Activated CD8-positive, alpha-beta T cell treated with anti-CD3 and anti-CD28 coated beads, Interleukin-2, amount 10 ng/mL, durations not matched to agents 7 days and 5 days (primary cell): ENCODE data around the gene AQP3. TPM values are rescaled to one million over a fixed set of nuclear protein-coding genes. Genes with fewer than 3 reads are reported as not detected.
"Not testable (repeated sequence)": the region's sequence is repeated elsewhere in the genome, so short reads cannot be mapped to it uniquely, and the experiment has no call there.

Experiments used
- ATAC-seq: fragments of 150-1000 bp; cut with Tn5 transposase; one replicate; pipeline ENCODE4 v1.10.0; 2021; ENCODE audit warnings: moderate library complexity
- CTCF ChIA-PET: fragments of 350-600 bp; sonication (Branson Sonifier 250); formaldehyde crosslinking; loops from one replicate; lab custom pipeline; 2021; ENCODE audit warnings: antibody characterized with exemption; lab: Charles Lee
- POLR2A ChIA-PET: fragments of 350-600 bp; sonication (Branson Sonifier 250); formaldehyde crosslinking; loops from one replicate; lab custom pipeline; 2021; ENCODE audit warnings: antibody characterized with exemption; lab: Charles Lee
- DNase-seq: peaks from one replicate; pipeline ENCODE4 v3.0.0-alpha.2; 2020
- H3K27ac Mint-ChIP-seq: one replicate; pipeline ENCODE4 v1.8.0; 2021; ENCODE audit warnings: mild to moderate bottlenecking, mixed read lengths
- H3K27me3 Mint-ChIP-seq: one replicate; pipeline ENCODE4 v1.8.0; 2021; ENCODE audit warnings: low read depth, mixed read lengths
- H3K36me3 Mint-ChIP-seq: one replicate; pipeline ENCODE4 v1.8.0; 2021; ENCODE audit warnings: low read depth, mixed read lengths
- H3K4me1 Mint-ChIP-seq: one replicate; pipeline ENCODE4 v1.8.0; 2021; ENCODE audit warnings: low read depth, mixed read lengths
- H3K4me3 Mint-ChIP-seq: one replicate; pipeline ENCODE4 v1.8.0; 2021; ENCODE audit warnings: mild to moderate bottlenecking, mixed read lengths
- H3K9me3 Mint-ChIP-seq: one replicate; pipeline ENCODE4 v1.8.0; 2022; ENCODE audit warnings: mixed read lengths; ENCODE audit not compliant: insufficient read depth
- total RNA-seq, 2 experiments: library from RNA; stranded (reverse); gene quantifications; one replicate each; pipeline ENCODE4 v1.2.3, GENCODE V29; 2021

Gene AQP3
- total RNA-seq, 2 experiments from 2014 or later: 29.9 to 31.4 TPM

DNA sequence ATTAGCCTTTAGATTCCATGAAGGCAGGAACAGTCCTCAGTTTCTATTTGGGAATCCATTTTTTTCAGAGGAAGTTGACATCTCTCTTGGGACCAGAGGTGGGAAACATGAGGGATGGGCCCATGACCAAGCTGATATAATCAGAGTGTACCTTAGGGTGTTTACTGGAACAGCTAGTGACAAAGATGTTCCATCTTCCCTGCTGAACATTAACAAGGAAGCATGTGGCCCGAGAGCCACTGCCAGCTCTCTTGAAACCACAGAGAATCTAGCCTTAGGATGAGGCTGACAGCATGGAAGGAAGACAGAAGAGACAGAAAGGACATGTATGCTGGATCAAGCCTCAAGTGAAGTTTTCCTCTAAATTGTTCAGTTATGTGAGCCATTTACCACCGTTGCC is 16.0 kb downstream of the AQP3 start:
- POLR2A ChIA-PET: interaction anchor here (1.3 kb wide), 1 partner anchor 16 kb away, joined by 3 read pairs; the partner anchor contains the start of gene AQP3
- ATAC-seq: no peak
- H3K27me3 Mint-ChIP-seq: peaks cover 2% of the 10 kb centered on the region

DNA sequence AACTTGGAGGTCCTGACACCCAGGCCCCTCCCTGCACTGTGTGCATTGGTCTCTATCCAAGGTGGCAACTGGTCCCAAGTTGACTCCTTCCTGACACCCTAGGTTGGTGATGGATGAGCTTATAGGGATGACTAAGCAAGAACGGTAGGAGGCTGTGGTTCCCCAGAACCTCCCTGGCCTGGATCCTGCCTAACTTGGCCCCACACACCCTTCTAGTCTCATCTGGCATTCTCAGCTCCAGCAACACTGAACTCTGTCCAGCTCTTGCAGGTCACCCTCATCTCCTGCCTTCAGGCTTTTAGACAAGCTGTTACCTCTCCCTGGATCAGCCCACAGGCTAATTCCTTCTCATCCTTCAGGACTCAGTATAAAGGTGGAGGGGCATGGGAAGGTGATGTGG is 16.5 kb downstream of the AQP3 start:
- peaks cover 2% of the 10 kb centered on the region for H3K27me3 Mint-ChIP-seq
- H3K9me3 Mint-ChIP-seq: no peaks in the 10 kb centered on the region
- H3K4me1 Mint-ChIP-seq: peaks cover 3% of the 10 kb centered on the region
- CTCF ChIA-PET: interaction anchor here (1.0 to 6.0 kb wide), 4 partner anchors 16 to 56 kb away, joined by 3 to 29 read pairs (median 6); no protein-coding TSS in a partner anchor
- DNase-seq (no peak), ATAC-seq (no peak)
- H3K4me3 Mint-ChIP-seq: no peak overlapping the region
- H3K27ac Mint-ChIP-seq: no peak overlapping the region
- no peaks in the 10 kb centered on the region for H3K36me3 Mint-ChIP-seq
- POLR2A ChIA-PET: interaction anchor here (1.3 kb wide), 2 partner anchors 15 to 17 kb away, joined by 3 to 5 read pairs; partner anchors contain the start of gene AQP3

More for the DNA sequence above, 16.0 kb downstream of the AQP3 start:
- H3K9me3 Mint-ChIP-seq: no peaks in the 10 kb centered on the region
- H3K4me3 Mint-ChIP-seq: no peak overlapping the region
- peaks cover 3% of the 10 kb centered on the region for H3K4me1 Mint-ChIP-seq
- no peaks in the 10 kb centered on the region for H3K36me3 Mint-ChIP-seq
- DNase-seq: no peak
- CTCF ChIA-PET: interaction anchor here (2.0 to 6.0 kb wide), 2 partner anchors 16 to 22 kb away, joined by 8 to 29 read pairs; no protein-coding TSS in a partner anchor
- H3K27ac Mint-ChIP-seq: no peak overlapping the region

DNA sequence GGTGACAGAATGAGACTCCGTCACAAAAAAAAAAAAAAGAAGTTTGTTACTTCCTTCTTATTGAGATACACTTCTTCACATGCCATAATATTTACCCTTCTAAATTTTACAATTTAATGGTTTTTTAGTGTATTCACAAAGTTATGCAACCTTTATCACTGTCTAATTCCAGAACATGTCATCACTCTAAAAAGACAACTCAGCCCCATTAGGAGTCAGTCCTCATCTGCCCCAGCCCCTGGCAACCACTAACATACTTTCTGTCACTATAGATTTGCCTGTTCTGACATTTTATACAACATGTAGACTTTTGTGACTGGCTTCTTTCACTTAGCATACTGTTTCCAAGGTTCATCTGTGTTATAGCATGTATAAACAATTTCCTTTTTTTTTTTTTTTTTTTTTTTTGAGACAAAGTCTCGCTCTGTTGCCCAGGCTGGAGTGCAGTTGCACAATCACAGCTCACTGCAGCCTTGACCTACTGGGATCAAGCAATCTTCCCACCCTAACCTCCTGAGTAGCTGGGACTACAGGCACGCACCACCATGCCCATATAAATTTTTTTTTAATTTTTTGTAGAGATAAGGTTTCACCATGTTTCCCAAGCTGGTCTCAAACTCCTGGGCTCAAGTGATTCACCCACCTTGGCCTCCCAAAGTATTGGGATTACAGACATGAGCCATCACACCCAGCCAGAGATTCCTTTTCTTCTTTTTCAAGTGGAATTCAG is 18.0 kb downstream of the AQP3 start:
- ATAC-seq (no peak), DNase-seq (no peak)
- no peaks in the 10 kb centered on the region for H3K27me3 Mint-ChIP-seq
- no peak overlapping the region for H3K4me3 Mint-ChIP-seq
- ChIA-PET POLR2A (interaction anchor here (1.3 kb wide), 1 partner anchor 14 kb away, joined by 5 read pairs; no protein-coding TSS in a partner anchor), CTCF (interaction anchor here (2.0 kb wide), 1 partner anchor 24 kb away, joined by 8 read pairs; no protein-coding TSS in a partner anchor)
- H3K27ac Mint-ChIP-seq: no peak overlapping the region
- peaks cover 3% of the 10 kb centered on the region for H3K4me1 Mint-ChIP-seq
- H3K36me3 Mint-ChIP-seq: no peaks in the 10 kb centered on the region
- no peaks in the 10 kb centered on the region for H3K9me3 Mint-ChIP-seq

DNA sequence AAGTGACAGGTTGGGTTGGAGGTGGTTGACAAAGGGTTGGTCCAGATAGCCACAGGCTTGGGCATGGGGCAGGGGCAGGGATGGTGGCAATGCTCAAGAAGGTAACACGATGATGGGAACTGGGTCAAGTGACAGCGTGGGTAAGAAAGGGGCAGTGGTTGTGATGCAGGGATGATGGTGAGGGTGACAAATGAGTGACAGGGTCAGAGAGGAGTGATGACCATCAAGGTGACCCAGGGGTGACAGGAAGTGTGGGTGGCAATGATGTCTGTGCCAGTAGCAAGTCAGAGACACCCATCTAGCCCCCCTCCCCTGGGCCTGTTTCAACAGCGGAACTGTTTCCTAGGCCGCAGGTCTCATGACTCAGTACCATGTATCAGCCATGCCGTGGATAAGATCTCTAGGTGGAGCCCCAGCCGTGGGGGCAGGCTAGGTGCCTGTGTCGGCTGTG is 20.5 kb downstream of the AQP3 start:
- Mint-ChIP-seq H3K9me3 (no peaks in the 10 kb centered on the region), H3K4me1 (peaks cover 3% of the 10 kb centered on the region), H3K27me3 (no peaks in the 10 kb centered on the region), H3K36me3 (no peaks in the 10 kb centered on the region), H3K27ac (peak overlapping the region; percentile 7), H3K4me3 (no peak overlapping the region)
- POLR2A ChIA-PET: no interaction called here
- ATAC-seq (no peak), DNase-seq (no peak)
- CTCF ChIA-PET: no interaction called here

DNA sequence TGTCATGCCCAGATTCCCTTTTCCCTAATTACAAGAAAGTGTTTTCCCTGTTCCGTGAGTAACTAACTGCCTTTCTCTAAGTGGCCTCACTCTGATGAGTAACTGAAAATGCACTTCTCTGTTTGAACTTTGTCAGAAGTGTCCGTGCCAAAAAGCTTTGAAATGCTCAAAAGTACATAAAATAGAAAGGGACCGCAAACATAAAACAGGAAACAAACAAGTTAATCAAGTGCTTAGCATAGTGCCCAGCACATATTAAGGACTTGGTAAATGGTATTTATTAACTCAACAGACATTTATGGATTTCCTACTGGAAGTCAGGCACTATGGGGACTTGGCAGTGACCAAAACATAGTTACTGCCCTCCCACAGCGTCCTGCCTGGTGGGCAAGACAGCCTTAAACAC is 22.3 kb downstream of the AQP3 start:
- Mint-ChIP-seq H3K27ac (no peak overlapping the region), H3K36me3 (no peaks in the 10 kb centered on the region), H3K9me3 (no peaks in the 10 kb centered on the region), H3K4me1 (peaks cover 4% of the 10 kb centered on the region), H3K4me3 (no peak overlapping the region), H3K27me3 (peaks cover 5% of the 10 kb centered on the region)
- POLR2A ChIA-PET: no interaction called here
- CTCF ChIA-PET: interaction anchor here (1.2 kb wide), 1 partner anchor 10 kb away, joined by 3 read pairs; no protein-coding TSS in a partner anchor
- no peak for ATAC-seq
- DNase-seq: no peak

DNA sequence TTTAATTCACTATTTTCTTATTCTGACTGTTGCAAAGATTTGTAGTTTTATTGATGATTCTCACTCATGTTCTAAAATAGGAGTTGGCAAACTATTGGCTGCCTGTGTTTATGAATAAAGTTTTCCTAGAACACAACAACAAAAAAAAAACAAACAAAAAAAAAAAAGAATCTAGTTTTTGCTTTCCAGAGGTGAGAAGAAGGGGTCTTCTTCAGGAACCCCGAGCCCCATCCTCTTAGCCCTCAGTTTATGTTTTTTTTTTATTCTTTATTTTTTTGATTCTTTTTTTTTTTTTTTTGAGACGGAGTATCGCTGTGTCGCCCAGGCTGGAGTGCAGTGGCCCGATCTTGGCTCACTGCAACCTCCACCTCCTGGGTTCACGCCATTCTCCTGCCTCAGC is 22.9 kb downstream of the AQP3 start:
- H3K4me1 Mint-ChIP-seq, H3K27ac Mint-ChIP-seq, POLR2A ChIA-PET, H3K36me3 Mint-ChIP-seq, H3K4me3 Mint-ChIP-seq, DNase-seq, H3K27me3 Mint-ChIP-seq, CTCF ChIA-PET, ATAC-seq, H3K9me3 Mint-ChIP-seq: not testable (repeated sequence)

DNA sequence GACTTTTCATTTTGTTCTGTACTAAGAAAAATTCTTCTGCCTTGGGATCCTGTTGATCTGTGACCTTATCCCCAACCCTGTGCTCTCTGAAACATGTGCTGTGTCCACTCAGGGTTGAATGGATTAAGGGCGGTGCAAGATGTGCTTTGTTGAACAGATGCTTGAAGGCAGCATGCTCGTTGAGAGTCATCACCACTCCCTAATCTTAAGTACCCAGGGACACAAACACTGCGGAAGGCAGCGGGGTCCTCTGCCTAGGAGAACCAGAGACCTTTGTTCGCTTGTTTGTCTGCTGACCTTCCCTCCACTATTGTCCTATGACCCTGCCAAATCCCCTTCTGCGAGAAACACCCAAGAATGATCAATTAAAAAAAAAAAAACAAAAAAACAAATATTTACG is 23.4 kb downstream of the AQP3 start:
- H3K27ac Mint-ChIP-seq, H3K27me3 Mint-ChIP-seq, H3K36me3 Mint-ChIP-seq, DNase-seq, ATAC-seq, CTCF ChIA-PET, H3K4me1 Mint-ChIP-seq, POLR2A ChIA-PET, H3K9me3 Mint-ChIP-seq, H3K4me3 Mint-ChIP-seq: not testable (repeated sequence)

DNA sequence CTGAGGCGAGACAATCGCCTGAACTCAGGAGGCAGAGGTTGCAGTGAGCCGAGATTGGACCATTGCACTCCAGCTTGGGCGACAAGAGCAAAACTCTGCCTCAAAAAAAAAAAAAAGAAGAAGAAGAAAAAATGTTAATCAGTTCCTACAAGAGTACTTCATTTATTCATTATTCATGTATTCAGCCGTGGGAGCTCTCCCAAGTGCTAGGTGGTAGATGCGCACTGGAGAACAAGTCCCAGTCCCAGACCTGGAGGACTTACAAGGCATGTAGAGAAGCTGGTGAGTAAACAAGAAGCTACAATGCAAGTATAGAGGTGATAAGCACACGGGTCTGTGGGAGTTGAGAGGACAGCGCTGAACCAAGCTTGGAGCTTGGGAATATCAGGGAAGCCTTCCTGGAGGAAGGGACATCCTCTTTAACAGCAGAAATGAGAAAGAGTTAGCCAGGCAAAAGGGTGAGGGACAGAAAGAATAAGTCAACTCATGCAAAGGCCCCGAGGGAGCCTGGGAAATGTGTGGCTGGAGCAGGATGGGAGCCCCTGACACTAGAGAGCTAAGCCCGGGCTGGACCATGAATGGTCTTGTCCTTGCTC is 27.6 kb downstream of the AQP3 start:
- ATAC-seq: no peak
- peaks cover 41% of the 10 kb centered on the region for H3K4me1 Mint-ChIP-seq
- CTCF ChIA-PET: no interaction called here

DNA sequence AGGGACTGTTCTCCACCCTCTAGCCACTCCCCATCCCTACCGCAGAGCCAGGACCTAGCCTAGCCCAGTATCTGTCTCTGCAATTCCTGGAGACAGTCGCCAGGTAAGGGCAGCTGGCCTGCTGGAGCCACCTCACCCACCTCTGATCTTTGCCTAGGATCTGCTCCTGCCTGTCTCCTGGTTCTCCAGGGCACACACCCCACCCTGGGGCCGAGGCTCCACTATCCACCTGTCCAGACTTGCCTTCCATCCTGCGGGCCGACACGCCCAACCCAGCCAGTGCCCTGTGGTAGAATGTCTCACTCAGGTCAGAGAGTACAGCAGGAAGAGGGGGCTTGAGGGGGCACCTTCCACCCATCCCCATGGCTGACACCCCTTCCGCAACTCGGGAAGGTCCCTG is 29.3 kb downstream of the AQP3 start:
- H3K4me1 Mint-ChIP-seq: peaks cover 50% of the 10 kb centered on the region
- POLR2A ChIA-PET: interaction anchor here (4.2 kb wide), 1 partner anchor 29 kb away, joined by 33 read pairs; the partner anchor contains the start of gene AQP3

More for the DNA sequence above, 27.6 kb downstream of the AQP3 start:
- Mint-ChIP-seq H3K9me3 (no peaks in the 10 kb centered on the region), H3K36me3 (no peaks in the 10 kb centered on the region), H3K27ac (no peak overlapping the region), H3K27me3 (peaks cover 6% of the 10 kb centered on the region), H3K4me3 (no peak overlapping the region)
- POLR2A ChIA-PET: no interaction called here
- no peak for DNase-seq

DNA sequence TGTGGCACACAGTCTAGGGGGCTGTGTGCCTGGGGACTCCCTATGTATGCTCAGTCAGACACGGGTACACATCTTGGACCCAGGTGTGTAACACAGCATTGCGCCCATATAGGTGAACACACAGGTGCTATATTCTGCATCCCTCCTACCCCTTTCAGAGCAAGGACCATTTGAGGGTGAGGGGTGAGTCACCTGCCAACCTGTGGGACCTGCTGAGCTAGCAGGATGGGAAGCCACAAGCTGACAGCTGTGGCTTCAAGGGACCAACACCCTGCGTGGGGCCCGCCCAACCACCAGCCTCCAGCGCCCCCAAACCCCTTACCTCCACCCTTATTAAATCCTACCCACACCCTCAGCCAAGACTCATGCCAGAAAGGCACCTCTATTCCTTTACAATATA is 30.4 kb downstream of the AQP3 start:
- POLR2A ChIA-PET: interaction anchor here (2.5 to 4.2 kb wide), 2 partner anchors 30 to 127 kb away, joined by 10 to 33 read pairs; partner anchors contain the start of genes AQP3 and NFX1
- Mint-ChIP-seq H3K4me3 (peak overlapping the region; percentile 21), H3K36me3 (no peaks in the 10 kb centered on the region), H3K27me3 (peaks cover 6% of the 10 kb centered on the region), H3K27ac (peak overlapping the region; percentile 94), H3K4me1 (peaks cover 50% of the 10 kb centered on the region), H3K9me3 (no peaks in the 10 kb centered on the region)
- CTCF ChIA-PET: interaction anchor here (2.8 to 10.3 kb wide), 5 partner anchors 10 to 56 kb away, joined by 11 to 209 read pairs (median 84); partner anchors contain the start of genes AQP3 and NOL6
- peak; percentile 31 for DNase-seq
- no peak for ATAC-seq

More for the DNA sequence above, 29.3 kb downstream of the AQP3 start:
- Mint-ChIP-seq H3K9me3 (no peaks in the 10 kb centered on the region), H3K4me3 (no peak overlapping the region), H3K27me3 (peaks cover 6% of the 10 kb centered on the region), H3K27ac (no peak overlapping the region), H3K36me3 (no peaks in the 10 kb centered on the region)
- CTCF ChIA-PET: interaction anchor here (4.3 to 10.3 kb wide), 4 partner anchors 32 to 55 kb away, joined by 48 to 209 read pairs (median 89); partner anchors contain the start of genes AQP3 and NOL6
- DNase-seq (no peak), ATAC-seq (no peak)

DNA sequence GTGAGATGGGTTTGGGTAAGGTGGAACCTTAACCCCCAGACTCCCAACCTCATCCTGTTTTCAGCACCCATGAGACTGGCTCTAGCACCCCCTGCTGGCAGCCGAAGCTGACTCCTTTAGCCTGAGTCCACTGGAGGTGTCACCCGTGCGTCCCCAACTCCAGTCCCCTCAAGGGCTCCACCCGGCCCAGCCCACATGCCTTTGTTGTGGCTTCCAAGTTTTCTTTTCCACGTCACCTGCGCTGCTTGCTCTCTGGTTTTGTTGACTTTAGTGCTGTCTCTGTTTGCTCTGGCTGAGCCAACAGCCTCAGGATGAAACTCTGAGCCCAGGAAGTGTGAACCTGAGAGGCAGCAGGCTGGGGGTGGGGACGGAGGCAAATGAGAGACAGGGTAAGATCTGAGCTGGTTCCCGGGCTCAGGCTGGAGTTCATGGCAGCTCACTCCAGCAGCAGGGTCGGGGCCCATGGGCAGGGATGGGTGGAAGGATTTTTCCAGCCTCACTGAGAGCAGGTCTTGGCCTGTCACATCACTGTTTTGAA is 31.8 kb downstream of the AQP3 start:
- peak overlapping the region; percentile 94 for H3K27ac Mint-ChIP-seq
- H3K36me3 Mint-ChIP-seq: no peaks in the 10 kb centered on the region
- peaks cover 7% of the 10 kb centered on the region for H3K27me3 Mint-ChIP-seq
- ChIA-PET POLR2A (interaction anchor here (0.6 to 4.2 kb wide), 14 partner anchors 10 to 125 kb away, joined by 3 to 33 read pairs (median 6); partner anchors contain the start of genes AQP3, NFX1 and NOL6), CTCF (interaction anchor here (0.8 to 10.3 kb wide), 27 partner anchors 8 to 190 kb away, joined by 3 to 209 read pairs (median 5); partner anchors contain the start of genes AQP3, AQP7, NFX1 and NOL6)
- no peaks in the 10 kb centered on the region for H3K9me3 Mint-ChIP-seq
- peak; percentile 96 for DNase-seq
- peak; percentile 95 for ATAC-seq
- peak overlapping the region; percentile 48 for H3K4me3 Mint-ChIP-seq
- H3K4me1 Mint-ChIP-seq: peaks cover 50% of the 10 kb centered on the region
